Vagina (tissue), 2 donors: ENCODE measurements around the gene TASP1.

ENCODE experiments used
- POLR2A ChIP-seq, 2 donors: fragments of 450-650 bp; IDR thresholded peaks; one replicate each; pipeline ENCODE4 v1.6.1; 2017; ENCODE audit warnings: antibody characterized with exemption in 2 of 2, mild to moderate bottlenecking in 2 of 2, moderate library complexity in 2 of 2
- TF ChIP-seq, protein P1 (sequence below), 3 experiments: fragments of 450-650 bp in 2 of 3; fragments of 200-600 bp in 1 of 3; sonication (generic) in 1 of 3; IDR thresholded peaks; one replicate each; pipeline ENCODE4 v1.5.1; 2017 to 2019; ENCODE audit warnings: antibody characterized with exemption in 3 of 3, mild to moderate bottlenecking in 2 of 3, moderate library complexity in 2 of 3

GRCh38 chr20:13449868-13450434, 188.8 kb downstream of the TASP1 start:
- TF ChIP-seq, protein P1, sequence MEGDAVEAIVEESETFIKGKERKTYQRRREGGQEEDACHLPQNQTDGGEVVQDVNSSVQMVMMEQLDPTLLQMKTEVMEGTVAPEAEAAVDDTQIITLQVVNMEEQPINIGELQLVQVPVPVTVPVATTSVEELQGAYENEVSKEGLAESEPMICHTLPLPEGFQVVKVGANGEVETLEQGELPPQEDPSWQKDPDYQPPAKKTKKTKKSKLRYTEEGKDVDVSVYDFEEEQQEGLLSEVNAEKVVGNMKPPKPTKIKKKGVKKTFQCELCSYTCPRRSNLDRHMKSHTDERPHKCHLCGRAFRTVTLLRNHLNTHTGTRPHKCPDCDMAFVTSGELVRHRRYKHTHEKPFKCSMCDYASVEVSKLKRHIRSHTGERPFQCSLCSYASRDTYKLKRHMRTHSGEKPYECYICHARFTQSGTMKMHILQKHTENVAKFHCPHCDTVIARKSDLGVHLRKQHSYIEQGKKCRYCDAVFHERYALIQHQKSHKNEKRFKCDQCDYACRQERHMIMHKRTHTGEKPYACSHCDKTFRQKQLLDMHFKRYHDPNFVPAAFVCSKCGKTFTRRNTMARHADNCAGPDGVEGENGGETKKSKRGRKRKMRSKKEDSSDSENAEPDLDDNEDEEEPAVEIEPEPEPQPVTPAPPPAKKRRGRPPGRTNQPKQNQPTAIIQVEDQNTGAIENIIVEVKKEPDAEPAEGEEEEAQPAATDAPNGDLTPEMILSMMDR (IDR thresholded peaks at IDR 0.05): no peak
- TF ChIP-seq POLR2A (IDR thresholded peaks at IDR 0.05): no peak
